ENCODE results near the gene GNB1L.

Gene GNB1L

DNA sequence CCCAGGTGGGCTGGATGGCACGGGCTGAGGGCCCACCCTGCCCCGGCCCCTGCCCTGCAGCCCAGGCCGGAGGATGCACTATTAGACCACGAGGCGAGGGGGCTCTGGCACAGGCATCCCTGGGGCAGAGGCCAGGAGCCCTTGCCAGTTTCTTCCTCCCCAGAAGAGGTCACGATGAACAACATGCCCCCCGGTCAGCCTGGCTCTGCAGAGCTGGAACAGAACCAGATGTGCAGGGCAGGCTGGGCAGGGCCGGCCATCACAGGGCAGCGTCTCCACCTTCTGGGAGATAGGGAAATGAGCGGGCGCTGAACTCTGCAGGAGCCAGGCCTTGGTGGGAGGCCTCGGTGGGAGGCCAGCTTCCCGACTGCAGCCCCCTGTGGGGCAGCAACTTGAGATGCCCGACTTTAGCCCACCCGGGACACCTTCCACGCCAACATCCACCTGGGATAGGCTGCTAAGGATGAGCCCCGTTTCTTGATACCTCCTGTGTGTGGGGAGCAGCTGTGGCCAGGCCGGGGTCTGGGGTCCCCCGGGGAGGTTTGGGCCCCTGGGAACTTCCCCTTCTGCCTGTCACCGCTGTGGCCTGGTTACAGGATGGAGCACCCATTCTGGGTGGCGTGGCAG, 21.8 kb upstream of the GNB1L start:
- DNase-seq (ENCODE audit: low read depth), result no peak

- no peak for DNase-seq (ENCODE audit: low read depth)
These were observed 21.0 kb upstream of the GNB1L start for GRCh38 chr22:19875531-19876313.

GRCh38 chr22:19875061-19875530, 20.4 kb upstream of the GNB1L start:
- no peak for DNase-seq (ENCODE audit: low read depth)

DNA sequence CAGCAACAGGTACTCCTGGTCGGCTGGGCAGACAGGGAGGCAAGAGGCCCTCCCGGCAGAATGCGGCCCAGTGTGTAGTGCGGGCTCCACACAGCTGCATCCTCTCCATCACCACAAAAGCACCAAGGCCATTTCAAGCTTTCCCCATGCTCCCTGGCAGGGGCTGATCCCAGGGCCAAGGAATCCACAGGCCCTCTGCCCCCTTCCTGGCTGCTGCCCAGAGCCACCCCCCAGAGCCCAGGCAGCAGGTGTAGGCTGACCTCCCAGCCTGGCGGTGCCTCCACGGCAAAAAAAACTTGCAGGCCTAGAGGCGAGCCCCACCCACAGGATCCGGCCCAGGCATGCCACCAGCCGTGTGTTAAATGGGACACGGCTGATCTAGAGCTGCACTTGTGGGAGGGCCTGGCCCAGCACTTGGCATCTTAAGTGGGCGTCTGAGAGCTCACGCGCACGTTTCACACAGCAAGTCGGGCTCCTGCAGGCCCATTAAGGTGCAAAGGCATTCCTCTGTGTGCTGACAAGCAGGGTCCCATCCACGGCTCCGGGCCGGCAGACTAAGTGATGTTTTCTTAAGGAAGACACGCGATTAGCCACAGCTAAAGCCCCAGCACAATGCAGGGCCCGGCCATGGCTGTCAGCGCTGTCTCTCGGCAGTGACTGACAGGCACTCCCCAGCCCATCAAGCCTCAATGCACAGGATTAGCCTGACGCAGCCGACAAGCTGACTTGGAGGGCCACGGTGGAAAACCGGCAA, 19.8 kb upstream of the GNB1L start:
- DNase-seq (ENCODE audit: low read depth), result no peak

GRCh38 chr22:19873960-19874306, 19.3 kb upstream of the GNB1L start:
- DNase-seq (ENCODE audit: low read depth), result no peak

DNA sequence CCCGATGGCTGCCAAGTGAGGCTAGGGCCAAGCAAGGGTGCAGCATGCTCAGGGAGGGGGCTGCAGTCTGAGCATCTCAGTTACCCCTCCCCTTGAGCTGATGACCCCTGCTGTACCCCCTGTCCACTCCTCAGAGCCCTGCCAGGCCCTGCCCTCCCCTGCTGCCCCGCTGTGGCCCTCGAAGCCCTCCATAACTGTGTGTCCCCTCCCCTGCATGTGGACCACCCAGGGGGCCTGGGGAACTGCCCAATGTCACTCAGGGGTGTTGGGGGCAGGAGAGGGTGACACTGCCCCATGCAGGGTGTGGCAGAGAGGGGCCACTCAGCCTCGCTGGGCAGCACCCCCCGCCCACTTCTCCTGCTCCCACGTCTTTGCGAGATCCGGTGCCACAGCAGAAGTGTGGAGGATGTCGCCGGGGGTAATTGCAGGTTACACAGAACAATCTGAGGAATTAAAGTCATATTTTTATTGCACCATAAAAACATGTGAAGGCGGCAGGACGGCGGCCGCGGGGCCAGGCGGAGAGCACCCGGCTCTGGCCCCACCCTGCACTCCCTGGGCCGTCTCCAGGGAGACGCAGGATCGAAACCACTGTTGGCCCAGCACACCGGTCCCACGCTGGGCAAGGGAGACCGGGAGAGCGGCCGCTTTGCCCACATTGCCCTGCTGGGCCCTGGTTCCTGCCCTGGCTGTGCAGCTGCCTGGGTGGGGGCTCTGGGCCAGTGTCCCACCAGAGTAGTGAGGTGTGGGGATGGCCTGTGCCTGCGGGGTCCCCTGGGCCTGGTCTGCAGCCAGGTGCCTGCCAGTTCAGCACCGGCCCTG, 18.7 kb upstream of the GNB1L start:
- DNase-seq (ENCODE audit: low read depth), result no peak

DNA sequence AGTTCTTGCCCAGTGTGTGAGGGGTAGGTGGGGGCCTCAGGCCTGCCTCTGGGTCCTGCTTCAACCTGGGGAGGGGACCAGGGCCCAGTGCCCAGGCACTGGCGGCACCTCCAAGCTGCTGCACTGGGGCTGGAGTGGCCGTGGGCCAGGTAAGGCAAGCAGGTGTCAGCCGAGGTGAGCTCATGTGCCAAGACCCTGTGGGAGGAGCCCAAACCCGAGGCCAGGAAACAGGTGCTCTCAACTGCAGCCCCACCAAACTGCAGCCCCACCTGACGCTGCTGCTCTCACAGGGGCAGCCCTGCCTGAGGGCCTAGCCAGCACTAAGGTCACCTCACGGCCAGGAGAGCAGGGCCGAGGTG, 18.1 kb upstream of the GNB1L start:
- DNase-seq (ENCODE audit: low read depth), result no peak

- DNase-seq (ENCODE audit: low read depth), result no peak
These were observed 17.4 kb upstream of the GNB1L start for GRCh38 chr22:19871845-19872778.

GRCh38 chr22:19871023-19871844, 16.6 kb upstream of the GNB1L start:
- no peak for DNase-seq (ENCODE audit: low read depth)

- no peak for DNase-seq (ENCODE audit: low read depth)
These were observed 15.7 kb upstream of the GNB1L start for GRCh38 chr22:19870153-19871022.

DNA sequence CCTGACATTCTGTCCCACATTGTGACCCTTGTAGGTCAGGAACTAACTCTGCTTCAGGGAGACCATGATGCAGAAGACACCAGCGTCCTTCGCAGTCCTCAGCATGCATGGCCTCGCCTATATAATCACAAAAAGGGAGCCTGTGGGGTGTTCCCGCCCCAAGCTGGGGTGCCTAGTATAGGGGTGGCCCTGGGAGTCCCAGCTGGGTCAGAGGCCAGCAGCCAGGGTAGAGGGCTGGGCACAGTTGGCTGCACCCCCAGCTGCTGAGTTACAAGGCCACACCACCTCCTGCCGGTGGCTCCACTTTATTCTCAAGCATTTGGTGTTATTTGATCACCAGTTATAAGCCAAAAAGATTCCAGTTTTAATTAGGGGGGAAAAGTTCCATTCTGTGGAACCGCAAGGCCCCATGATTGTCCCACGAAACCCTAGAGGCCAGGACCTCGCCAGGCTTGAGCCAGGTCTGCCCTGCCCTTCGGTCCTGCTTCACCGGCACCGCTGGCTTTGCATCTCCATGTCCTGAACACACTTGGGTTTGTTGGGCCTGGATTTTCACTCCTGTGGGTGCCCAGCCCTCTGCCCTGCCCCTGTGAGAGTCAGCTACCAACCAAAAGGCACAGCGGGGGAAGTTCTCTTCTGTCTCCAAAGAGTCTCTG, 15.0 kb upstream of the GNB1L start:
- DNase-seq (ENCODE audit: low read depth), result no peak

- DNase-seq (ENCODE audit: low read depth), result no peak
These were observed 14.2 kb upstream of the GNB1L start for GRCh38 chr22:19868773-19869471.

DNA sequence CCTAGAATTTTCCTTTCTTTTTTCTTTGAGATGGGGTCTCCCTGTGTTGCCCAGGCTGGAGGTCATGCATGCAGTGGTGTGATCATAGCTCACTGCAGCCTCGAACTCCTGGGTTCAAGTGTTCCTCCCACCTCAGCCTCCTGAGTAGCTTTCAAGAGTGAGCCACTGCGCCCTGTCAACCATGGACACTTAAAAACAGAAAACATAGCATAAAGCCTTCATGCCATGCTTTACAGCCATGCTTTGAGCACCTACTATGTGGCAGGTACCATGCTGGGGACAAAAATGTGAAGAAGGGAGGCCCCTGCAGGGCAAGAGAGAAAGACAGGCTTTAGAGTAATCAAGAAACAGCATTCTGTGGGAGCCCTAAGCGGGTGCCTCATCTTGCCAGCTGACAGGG, 13.7 kb upstream of the GNB1L start:
- no peak for DNase-seq (ENCODE audit: low read depth)

DNA sequence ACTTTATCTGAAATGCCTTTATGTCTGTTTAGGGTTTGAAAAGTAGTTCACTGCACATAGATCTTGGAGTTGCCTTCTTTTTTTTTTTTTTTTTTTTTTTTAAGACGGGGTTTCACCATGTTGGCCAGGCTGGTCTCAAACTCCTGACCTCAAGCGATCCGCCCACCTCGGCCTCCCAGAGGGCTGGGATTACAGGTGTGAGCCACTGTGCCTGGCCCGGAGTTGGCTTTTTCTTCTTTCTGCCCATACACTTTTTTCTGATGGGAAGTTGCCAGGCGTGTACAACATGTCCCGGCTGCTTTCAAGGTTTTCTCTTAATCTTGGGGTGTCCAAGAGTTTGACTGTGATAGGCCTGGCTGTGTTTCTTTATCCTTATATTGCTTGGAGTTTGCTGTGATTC, 12.9 kb upstream of the GNB1L start:
- DNase-seq (ENCODE audit: low read depth), result no peak

GRCh38 chr22:19866665-19867009, 12.0 kb upstream of the GNB1L start:
- no peak for DNase-seq (ENCODE audit: low read depth)

- no peak for DNase-seq (ENCODE audit: low read depth)
These were observed 10.6 kb upstream of the GNB1L start for GRCh38 chr22:19865141-19865829.

GRCh38 chr22:19864538-19865106, 9.9 kb upstream of the GNB1L start:
- no peak for DNase-seq (ENCODE audit: low read depth)

Data from iris pigment epithelial cell (primary cell).